ENCODE data around the gene HOXB2.
A peak's percentile ranks its signal among the peaks of the same experiment; 100 is the strongest.

HOXB2 gene

GRCh38 chr17:48541577-48542113 is 3.3 kb downstream of the HOXB2 start (continued):
- TF ChIP-seq SALL2 (tag by site-specific recombination; IDR thresholded peaks at IDR 0.05; ENCODE audit: borderline replicate concordance), result no peak
- TF ChIP-seq, protein P1, sequence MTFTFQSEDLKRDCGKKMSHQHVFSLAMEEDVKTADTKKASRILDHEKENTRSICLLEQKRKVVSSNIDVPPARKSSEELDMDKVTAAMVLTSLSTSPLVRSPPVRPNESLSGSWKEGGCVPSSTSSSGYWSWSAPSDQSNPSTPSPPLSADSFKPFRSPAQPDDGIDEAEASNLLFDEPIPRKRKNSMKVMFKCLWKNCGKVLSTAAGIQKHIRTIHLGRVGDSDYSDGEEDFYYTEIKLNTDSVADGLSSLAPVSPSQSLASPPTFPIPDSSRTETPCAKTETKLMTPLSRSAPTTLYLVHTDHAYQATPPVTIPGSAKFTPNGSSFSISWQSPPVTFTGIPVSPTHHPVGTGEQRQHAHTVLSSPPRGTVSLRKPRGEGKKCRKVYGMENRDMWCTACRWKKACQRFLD (tag by site-specific recombination; IDR thresholded peaks at IDR 0.05), result no peak
- 0 out of 2 replicates have a peak, but pooled peaks have one; percentile 14 for TF ChIP-seq ZNF501 (tag by site-specific recombination; IDR thresholded peaks at IDR 0.05)
- 0 out of 2 replicates have a peak, but pooled peaks have one; percentile 29 for TF ChIP-seq ZEB2 (tag by site-specific recombination; IDR thresholded peaks at IDR 0.05)
- no peak for TF ChIP-seq ZNF121 (tag by site-specific recombination; IDR thresholded peaks at IDR 0.05)
- 0 out of 2 replicates have a peak, but pooled peaks have one; percentile 15 for TF ChIP-seq ZNF398 (tag by site-specific recombination; IDR thresholded peaks at IDR 0.05)
- no peak for TF ChIP-seq RBAK (tag by site-specific recombination; IDR thresholded peaks at IDR 0.05)
- TF ChIP-seq ZNF658 (tag by site-specific recombination; IDR thresholded peaks at IDR 0.05), result no peak
- peak; percentile 73 for TF ChIP-seq GLIS1 (tag by site-specific recombination; IDR thresholded peaks at IDR 0.05)
- TF ChIP-seq ZBTB44 (tag by site-specific recombination; IDR thresholded peaks at IDR 0.05), result no peak
- TF ChIP-seq ZBTB49 (tag by site-specific recombination; IDR thresholded peaks at IDR 0.05; ENCODE audit: low read depth), result no peak
- TF ChIP-seq, protein P2, sequence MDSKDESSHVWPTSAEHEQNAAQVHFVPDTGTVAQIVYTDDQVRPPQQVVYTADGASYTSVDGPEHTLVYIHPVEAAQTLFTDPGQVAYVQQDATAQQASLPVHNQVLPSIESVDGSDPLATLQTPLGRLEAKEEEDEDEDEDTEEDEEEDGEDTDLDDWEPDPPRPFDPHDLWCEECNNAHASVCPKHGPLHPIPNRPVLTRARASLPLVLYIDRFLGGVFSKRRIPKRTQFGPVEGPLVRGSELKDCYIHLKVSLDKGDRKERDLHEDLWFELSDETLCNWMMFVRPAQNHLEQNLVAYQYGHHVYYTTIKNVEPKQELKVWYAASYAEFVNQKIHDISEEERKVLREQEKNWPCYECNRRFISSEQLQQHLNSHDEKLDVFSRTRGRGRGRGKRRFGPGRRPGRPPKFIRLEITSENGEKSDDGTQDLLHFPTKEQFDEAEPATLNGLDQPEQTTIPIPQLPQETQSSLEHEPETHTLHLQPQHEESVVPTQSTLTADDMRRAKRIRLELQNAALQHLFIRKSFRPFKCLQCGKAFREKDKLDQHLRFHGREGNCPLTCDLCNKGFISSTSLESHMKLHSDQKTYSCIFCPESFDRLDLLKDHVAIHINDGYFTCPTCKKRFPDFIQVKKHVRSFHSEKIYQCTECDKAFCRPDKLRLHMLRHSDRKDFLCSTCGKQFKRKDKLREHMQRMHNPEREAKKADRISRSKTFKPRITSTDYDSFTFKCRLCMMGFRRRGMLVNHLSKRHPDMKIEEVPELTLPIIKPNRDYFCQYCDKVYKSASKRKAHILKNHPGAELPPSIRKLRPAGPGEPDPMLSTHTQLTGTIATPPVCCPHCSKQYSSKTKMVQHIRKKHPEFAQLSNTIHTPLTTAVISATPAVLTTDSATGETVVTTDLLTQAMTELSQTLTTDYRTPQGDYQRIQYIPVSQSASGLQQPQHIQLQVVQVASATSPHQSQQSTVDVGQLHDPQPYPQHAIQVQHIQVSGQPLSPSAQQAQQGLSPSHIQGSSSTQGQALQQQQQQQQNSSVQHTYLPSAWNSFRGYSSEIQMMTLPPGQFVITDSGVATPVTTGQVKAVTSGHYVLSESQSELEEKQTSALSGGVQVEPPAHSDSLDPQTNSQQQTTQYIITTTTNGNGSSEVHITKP (tag by site-specific recombination; IDR thresholded peaks at IDR 0.05), result peak; percentile 63
- TF ChIP-seq, protein P3, sequence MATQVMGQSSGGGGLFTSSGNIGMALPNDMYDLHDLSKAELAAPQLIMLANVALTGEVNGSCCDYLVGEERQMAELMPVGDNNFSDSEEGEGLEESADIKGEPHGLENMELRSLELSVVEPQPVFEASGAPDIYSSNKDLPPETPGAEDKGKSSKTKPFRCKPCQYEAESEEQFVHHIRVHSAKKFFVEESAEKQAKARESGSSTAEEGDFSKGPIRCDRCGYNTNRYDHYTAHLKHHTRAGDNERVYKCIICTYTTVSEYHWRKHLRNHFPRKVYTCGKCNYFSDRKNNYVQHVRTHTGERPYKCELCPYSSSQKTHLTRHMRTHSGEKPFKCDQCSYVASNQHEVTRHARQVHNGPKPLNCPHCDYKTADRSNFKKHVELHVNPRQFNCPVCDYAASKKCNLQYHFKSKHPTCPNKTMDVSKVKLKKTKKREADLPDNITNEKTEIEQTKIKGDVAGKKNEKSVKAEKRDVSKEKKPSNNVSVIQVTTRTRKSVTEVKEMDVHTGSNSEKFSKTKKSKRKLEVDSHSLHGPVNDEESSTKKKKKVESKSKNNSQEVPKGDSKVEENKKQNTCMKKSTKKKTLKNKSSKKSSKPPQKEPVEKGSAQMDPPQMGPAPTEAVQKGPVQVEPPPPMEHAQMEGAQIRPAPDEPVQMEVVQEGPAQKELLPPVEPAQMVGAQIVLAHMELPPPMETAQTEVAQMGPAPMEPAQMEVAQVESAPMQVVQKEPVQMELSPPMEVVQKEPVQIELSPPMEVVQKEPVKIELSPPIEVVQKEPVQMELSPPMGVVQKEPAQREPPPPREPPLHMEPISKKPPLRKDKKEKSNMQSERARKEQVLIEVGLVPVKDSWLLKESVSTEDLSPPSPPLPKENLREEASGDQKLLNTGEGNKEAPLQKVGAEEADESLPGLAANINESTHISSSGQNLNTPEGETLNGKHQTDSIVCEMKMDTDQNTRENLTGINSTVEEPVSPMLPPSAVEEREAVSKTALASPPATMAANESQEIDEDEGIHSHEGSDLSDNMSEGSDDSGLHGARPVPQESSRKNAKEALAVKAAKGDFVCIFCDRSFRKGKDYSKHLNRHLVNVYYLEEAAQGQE (tag by site-specific recombination; IDR thresholded peaks at IDR 0.05), result peak; percentile 51; the same call in 1 of the 2 replicates
- no peak for TF ChIP-seq ZNF76 (tag by site-specific recombination; IDR thresholded peaks at IDR 0.05; ENCODE audit: borderline replicate concordance, low read depth)
- TF ChIP-seq ZNF433 (tag by site-specific recombination; IDR thresholded peaks at IDR 0.05; ENCODE audit: low read depth), result no peak
- TF ChIP-seq ZNF692 (tag by site-specific recombination; IDR thresholded peaks at IDR 0.05), result no peak
- TF ChIP-seq ZNF23 (tag by site-specific recombination; IDR thresholded peaks at IDR 0.05; ENCODE audit: borderline replicate concordance), result no peak
- no peak for TF ChIP-seq REPIN1 (tag by site-specific recombination; IDR thresholded peaks at IDR 0.05; ENCODE audit: low read depth)
- TF ChIP-seq ZNF623 (tag by site-specific recombination; IDR thresholded peaks at IDR 0.05), result no peak; the same call in 1 of the 2 replicates
- no peak for TF ChIP-seq BCL11A (tag by site-specific recombination; IDR thresholded peaks at IDR 0.05; ENCODE audit: low read depth)
- no peak for TF ChIP-seq KLF7 (tag by site-specific recombination; IDR thresholded peaks at IDR 0.05; ENCODE audit: borderline replicate concordance)
- TF ChIP-seq ZBTB48 (tag by site-specific recombination; IDR thresholded peaks at IDR 0.05), result no peak
- TF ChIP-seq ZNF114 (tag by site-specific recombination; IDR thresholded peaks at IDR 0.05), result no peak
- no peak for TF ChIP-seq ZNF571 (tag by site-specific recombination; IDR thresholded peaks at IDR 0.05)
